ENCODE data around the gene TACO1. TPM values are rescaled to one million over a fixed set of nuclear protein-coding genes. Genes with fewer than 3 reads are reported as not detected.

The TACO1 gene
- total and polyA plus RNA-seq, 10 of the 15 experiments (the other 5 are each of a cell fraction or from before 2014, with no cell fraction given): 8.5 to 38.6 (median 27.0) TPM

DNA sequence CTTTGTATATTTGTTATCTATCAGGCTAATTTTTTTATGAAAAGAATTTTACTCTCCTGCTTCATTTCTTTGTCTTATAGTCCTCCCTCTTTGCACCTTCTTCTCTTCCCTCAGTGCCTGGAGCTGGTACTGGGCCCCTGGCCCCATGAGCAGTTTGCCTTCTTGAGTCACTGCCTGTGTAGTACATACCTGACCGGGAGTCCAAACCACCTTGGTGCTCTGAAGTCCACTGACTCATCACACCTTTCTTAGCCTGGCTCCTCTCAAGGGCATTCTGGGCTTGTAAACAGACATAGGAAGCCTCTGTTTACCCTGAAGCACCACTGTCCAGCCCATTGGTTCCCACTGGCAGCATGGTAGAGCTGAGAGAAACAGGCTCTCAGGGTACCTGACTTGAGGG is 11.0 kb upstream of the TACO1 start:
- no peaks in the 10 kb centered on the region for H3K79me2 ChIP-seq (ENCODE audit: control insufficient read depth, insufficient read depth, low read length)
- TF ChIP-seq ZNF274 (IDR thresholded peaks at IDR 0.05; ENCODE audit: insufficient read depth, insufficient read length) (no peak), ZNF592 (IDR thresholded peaks at IDR 0.05) (no peak), CUX1 (IDR thresholded peaks at IDR 0.05; ENCODE audit: insufficient replicate concordance, low read depth, low read length) (no peak), BACH1 (IDR thresholded peaks at IDR 0.05; ENCODE audit: borderline replicate concordance) (no peak), TAF1 (IDR thresholded peaks at IDR 0.05; ENCODE audit: borderline replicate concordance, low read depth, low read length) (no peak), RB1 (IDR thresholded peaks at IDR 0.05; ENCODE audit: borderline replicate concordance) (no peak), TCF7 (IDR thresholded peaks at IDR 0.05; ENCODE audit: borderline replicate concordance) (no peak), CHD4 (IDR thresholded peaks at IDR 0.05) (no peak), DPF2 (IDR thresholded peaks at IDR 0.05) (no peak), FOXM1 (IDR thresholded peaks at IDR 0.05; ENCODE audit: low read depth, low read length) (no peak), NR2C2 (IDR thresholded peaks at IDR 0.05; ENCODE audit: borderline replicate concordance, control insufficient read depth, insufficient read length, low read depth) (no peak), ZNF384 (IDR thresholded peaks at IDR 0.05; ENCODE audit: borderline replicate concordance, low read depth, low read length) (no peak), SREBF2 (IDR thresholded peaks at IDR 0.05; ENCODE audit: low read length) (no peak), TARDBP (IDR thresholded peaks at IDR 0.05; ENCODE audit: borderline replicate concordance) (no peak), MEF2B (IDR thresholded peaks at IDR 0.05; ENCODE audit: partially characterized antibody, poor library complexity, severe bottlenecking) (no peak), CHD2 (IDR thresholded peaks at IDR 0.05; ENCODE audit: borderline replicate concordance, low read depth, low read length) (no peak), BMI1 (IDR thresholded peaks at IDR 0.05; ENCODE audit: borderline replicate concordance) (no peak)
- H3K36me3 ChIP-seq (ENCODE audit: control insufficient read depth in 2 of 2, insufficient read depth in 2 of 2, low read length in 1 of 2): peaks cover 26 to 46% of the 10 kb centered on the region in 2 experiments
- ChIA-PET RAD21 (ENCODE audit: unreplicated experiment) (no interaction called here), CTCF (no interaction called here), POLR2A (no interaction called here), SMC1A (ENCODE audit: uncharacterized antibody, unreplicated experiment) (no interaction called here)
- H3K27me3 ChIP-seq (replicated peaks in 1 of 2; ENCODE audit: control insufficient read depth in 2 of 2, insufficient read depth in 2 of 2, low read length in 1 of 2): no peaks in the 10 kb centered on the region
- no peaks in the 10 kb centered on the region for H4K20me1 ChIP-seq (ENCODE audit: control insufficient read depth, insufficient read depth)
- no peak overlapping the region for H3K4me3 ChIP-seq
- ATAC-seq (no peak), FAIRE-seq (no peak), DNase-seq (ENCODE audit: low read depth, low spot score) (no peak)
- no peak overlapping the region for H2AFZ ChIP-seq (ENCODE audit: control insufficient read depth, low read depth, low read length)
- no peak overlapping the region for H3K27ac ChIP-seq (ENCODE audit: control insufficient read depth, insufficient read depth)
- no peak overlapping the region for H3K4me2 ChIP-seq (ENCODE audit: control insufficient read depth, insufficient read depth)
- BruUV-seq (replicated peaks): no TSS peak
- in situ Hi-C loops (cut with MboI): no loop called here
- H3K9me3 ChIP-seq (replicated peaks; ENCODE audit: control insufficient read depth, insufficient read depth, low read length): no peaks in the 10 kb centered on the region
- 93% methylated on average over 1 of the region's 1 CpG for WGBS (ENCODE audit: insufficient coverage, insufficient replicate concordance, low lambda C conversion rate, missing lambda C conversion rate)
- H3K9ac ChIP-seq (ENCODE audit: control insufficient read depth, insufficient read depth, low read length): no peak overlapping the region
- intact Hi-C loops (cut with micrococcal nuclease; ENCODE audit: unreplicated experiment): no loop called here
- H3K4me1 ChIP-seq (ENCODE audit: control insufficient read depth, insufficient read depth, low read length): no peaks in the 10 kb centered on the region; the same call in 1 of the 2 replicates
